Kidney tubule cell (primary cell): ENCODE results near the gene FOSB.

Experiments used
- DNase-seq: peaks from one replicate; pipeline ENCODE4 v3.0.0-alpha.2; 2018; ENCODE audit warnings: low spot score

FOSB gene

GRCh38 chr19:45468803-45469131 is 971 bp downstream of the FOSB start:
- DNase-seq, result no peak

DNA sequence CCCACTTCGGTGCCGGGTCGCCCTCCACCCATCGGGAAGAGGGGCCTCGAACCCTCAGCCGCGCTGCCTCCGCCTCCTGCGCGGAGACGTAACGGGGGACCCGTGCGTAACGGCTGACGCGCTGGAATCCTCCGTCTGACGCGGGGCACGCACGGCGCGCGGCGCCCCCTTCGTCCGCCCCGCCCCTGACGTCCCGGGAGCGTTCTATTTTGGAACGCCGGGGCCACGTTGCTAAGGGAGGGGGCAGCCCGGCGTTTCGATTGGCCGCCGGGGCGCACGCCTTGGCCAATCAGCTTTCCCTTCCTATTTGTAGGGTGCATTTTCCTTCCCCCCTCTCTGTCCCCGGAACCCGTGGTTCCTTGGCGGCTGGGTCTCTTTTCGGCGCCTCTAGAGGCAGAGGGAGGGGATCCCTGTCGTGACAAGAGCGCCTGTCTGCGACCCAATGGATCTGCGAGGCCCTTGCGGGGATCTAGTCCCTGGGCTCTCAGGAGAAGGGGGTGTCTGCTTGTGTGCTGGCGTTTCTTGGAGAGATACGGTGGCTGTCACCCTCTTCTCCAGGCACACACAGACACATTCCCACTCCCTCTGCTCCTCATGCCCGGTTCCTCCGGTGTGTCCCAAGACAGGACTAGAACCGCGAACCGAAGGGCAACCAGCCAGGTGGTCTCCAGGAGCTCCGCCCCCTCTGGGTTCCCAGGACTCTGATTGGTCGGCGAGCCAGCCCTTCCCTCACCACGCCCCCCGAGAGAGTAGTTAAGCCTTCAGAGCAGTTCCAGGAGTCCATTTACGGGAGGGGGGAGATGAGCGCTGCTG is 1.5 kb downstream of the FOSB start:
- peak; percentile 96 for DNase-seq

GRCh38 chr19:45469945-45470761 is 2.4 kb downstream of the FOSB start:
- peak; percentile 98 for DNase-seq

- no peak for DNase-seq
Measured at GRCh38 chr19:45470762-45471081, 2.9 kb downstream of the FOSB start.

- DNase-seq, result no peak
Measured at GRCh38 chr19:45471111-45471930, 3.5 kb downstream of the FOSB start.

DNA sequence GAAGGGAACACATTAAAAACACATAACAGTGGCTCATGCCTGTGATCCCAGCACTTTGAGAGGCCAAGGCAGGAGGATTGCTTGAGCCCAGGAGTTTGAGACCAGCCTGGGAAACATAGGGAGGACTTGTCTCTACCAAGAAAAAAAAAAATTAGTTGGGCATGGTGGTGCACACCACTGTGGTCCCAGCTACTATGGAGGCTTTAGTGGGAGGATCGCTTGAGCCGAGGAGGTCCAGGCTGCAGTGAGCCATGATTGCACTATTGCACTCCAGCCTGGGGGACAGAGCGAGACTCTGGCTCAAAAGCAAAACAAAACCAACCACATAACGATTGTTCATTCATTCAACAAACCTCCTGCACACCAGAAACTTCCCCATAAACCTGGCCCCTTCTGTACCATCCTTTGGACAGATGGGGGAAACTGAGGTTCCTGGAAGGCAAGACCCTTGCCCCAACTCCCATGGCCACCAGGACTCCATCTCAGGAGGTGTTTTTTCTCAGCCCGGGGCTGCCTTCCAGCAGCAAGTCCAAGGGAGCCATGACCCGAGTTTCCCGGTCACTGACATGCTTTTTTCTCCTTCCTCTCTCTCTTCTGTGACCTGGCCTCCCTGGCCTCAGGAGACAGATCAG is 4.3 kb downstream of the FOSB start:
- DNase-seq, result no peak

- peak; percentile 35 for DNase-seq
Measured at GRCh38 chr19:45472563-45473366, 5.0 kb downstream of the FOSB start.

- DNase-seq, result no peak
Measured at GRCh38 chr19:45473367-45473681, 5.5 kb downstream of the FOSB start.

- DNase-seq, result no peak
Measured at GRCh38 chr19:45473682-45474605, 6.1 kb downstream of the FOSB start.

DNA sequence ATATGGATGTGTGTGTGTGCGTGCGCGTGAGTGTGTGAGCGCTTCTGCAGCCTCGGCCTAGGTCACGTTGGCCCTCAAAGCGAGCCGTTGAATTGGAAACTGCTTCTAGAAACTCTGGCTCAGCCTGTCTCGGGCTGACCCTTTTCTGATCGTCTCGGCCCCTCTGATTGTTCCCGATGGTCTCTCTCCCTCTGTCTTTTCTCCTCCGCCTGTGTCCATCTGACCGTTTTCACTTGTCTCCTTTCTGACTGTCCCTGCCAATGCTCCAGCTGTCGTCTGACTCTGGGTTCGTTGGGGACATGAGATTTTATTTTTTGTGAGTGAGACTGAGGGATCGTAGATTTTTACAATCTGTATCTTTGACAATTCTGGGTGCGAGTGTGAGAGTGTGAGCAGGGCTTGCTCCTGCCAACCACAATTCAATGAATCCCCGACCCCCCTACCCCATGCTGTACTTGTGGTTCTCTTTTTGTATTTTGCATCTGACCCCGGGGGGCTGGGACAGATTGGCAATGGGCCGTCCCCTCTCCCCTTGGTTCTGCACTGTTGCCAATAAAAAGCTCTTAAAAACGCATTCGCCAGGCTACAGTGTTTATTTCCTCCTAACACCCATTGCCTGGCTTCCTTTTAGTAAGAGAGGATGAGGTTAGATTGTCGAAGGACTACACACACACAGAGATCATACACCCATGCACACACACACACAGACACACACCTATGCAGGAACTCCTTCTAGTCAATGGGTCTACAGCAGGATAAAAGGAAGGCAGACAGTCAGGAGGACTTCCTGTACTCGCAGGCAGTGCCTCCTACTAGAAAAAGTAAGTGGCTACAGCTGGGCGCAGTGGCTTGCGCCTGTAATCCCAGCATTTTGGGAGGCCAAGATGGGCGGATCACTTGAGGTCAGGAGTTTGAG is 7.1 kb downstream of the FOSB start:
- no peak for DNase-seq

DNA sequence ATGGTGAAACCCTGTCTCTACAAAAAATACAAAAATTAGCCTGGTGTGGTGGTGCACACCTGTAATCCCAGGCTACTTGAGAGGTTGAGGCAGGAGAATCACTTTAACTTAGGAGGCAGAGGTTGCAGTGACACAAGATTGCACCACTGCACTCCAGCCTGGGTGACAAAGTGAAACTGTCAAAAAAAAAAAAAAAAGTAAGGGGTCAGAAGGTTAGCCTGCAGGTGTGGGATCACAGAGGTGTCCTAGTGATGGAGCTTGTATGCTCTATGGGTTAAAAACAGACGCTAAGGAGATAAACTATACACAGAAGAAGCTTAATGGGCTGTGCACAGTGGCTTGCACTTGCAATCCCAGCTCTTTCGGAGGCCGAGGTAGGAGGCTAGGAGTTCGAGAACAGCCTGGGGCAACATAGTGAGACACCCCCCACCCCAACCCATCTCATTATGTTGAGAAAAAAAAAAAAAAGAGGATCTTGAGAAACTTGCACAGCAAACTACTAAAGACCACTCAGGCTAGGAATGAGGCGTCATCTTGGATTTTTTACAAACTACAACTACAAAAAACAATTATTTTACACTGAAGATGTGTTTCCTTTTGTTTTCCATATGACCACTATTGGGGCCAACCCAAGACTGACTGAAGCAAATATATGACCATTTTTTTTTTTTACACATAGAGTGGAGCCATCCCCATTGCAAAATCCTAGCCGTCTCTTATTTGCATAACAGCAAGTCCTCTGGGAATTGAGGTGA is 7.9 kb downstream of the FOSB start:
- no peak for DNase-seq

DNA sequence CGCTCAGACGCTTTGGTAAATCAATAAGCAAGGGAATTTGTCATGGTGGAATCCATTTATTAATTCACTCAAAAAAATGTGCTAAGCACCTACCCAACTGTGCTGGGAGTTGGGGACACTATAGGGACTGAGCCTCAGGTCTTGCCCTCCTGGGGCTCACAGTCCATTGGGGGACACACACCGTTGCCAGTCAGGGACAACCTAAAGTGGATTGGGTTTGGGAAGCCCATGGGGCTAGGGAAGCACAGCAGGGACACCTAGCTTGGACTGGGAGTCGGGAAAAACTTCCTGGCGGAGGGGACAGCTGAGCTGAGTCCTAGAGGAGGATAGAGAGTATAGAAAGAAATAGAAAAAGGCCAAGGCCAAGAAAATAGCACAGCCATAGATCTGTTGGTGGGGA is 8.5 kb downstream of the FOSB start:
- DNase-seq, result no peak

GRCh38 chr19:45477186-45477585 is 9.4 kb downstream of the FOSB start:
- DNase-seq, result no peak

GRCh38 chr19:45477713-45478453 is 10.1 kb downstream of the FOSB start:
- DNase-seq, result peak; percentile 95

DNA sequence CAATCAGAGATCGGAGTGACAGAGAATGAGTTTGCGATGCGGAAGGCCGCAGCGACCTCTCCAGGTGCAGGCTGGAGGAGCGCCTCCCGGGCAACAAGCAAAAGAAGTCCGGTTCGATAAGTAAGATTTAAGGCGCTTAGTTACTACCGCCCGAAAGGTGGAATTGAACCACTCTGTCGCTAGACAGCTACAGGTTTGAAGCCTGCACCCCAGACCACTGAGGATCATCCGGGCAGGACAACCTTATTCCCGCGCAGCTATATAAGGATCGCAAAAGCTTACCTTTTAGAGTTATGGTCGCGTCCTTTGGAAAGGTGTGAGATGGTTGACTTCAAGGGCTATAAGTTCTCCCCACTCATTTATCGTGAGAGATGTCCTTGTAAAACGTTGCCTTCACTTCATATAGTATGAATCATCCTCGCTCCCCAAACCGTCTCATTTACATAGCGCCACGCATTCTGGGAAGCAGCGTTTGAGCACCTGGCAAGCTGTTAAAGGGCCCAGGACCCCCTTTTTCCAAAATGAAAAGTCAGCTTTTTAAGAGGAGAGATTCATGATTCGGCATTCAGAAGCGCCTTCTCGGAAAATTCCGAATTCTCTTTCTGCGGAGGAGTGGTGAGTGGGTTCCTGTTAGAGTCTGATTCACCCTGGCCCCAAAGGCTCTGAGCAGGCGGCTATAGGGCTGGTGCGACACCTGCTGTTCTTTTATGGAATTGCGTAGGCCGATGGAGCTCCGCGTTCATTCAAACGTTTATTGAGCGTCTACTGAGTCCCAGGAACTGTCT is 10.8 kb downstream of the FOSB start:
- peak; percentile 94 for DNase-seq

DNA sequence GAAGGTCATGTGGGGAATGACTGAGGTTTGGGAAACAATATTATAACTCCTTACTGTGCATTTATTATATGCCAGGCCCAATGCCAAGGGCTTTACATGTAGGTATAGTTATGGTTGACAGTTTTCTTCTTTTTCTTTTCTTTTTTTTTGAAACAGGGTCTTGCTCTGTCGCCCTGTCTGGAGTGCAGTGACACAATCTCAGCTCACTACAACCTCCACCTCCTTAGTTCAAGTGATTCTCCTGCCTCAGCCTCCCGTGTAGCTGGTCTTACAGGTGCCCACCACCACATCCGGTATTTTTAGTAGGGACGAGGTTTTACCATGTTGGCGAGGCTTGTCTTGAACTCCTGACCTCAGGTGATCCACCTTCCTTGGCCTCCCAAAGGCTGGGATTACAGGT is 15.2 kb downstream of the FOSB start:
- DNase-seq, result no peak

DNA sequence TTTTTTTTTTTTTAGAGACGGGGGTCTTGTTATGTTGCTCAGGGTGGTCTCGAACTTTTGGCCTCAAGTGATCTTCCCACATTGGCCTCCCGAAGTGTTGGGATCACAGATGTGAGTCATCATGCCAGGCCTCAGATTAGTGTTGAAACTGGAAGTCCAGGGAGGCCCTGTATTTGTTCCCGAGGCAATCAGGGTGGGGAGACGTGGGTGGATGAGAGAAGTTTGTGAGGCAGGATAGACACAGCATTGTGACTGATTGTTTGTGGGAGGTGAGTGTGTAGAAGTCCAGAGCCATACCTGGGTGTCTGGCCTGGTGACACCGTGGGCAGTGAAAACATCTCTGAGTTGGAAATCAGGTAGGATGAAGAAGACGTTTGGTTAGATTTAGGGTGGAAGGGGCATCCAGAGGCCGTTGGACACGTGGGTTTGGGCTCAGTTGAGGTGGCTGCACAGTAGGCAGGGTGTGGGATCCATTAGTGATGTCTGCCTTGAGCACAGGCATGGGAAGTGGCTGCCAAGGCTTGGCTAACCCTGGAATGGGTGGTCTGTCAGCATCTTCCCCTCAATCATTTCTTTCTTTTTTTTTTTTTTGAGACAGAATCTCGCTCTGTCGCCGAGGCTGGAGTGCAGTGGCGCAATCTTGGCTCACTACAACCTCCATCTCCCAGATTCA is 16.6 kb downstream of the FOSB start:
- DNase-seq, result no peak
